HPDE6-E6E7 (cell line): ENCODE measurements around the gene TIMM44.
"Not testable (repeated sequence)": the region's sequence is repeated elsewhere in the genome, so short reads cannot be mapped to it uniquely, and the experiment has no call there.

Experiments used
- DNase-seq: peaks from one replicate; pipeline ENCODE4 v3.0.0; 2011; ENCODE audit warnings: missing footprints; ENCODE audit errors: extremely low spot score

Gene TIMM44

DNA sequence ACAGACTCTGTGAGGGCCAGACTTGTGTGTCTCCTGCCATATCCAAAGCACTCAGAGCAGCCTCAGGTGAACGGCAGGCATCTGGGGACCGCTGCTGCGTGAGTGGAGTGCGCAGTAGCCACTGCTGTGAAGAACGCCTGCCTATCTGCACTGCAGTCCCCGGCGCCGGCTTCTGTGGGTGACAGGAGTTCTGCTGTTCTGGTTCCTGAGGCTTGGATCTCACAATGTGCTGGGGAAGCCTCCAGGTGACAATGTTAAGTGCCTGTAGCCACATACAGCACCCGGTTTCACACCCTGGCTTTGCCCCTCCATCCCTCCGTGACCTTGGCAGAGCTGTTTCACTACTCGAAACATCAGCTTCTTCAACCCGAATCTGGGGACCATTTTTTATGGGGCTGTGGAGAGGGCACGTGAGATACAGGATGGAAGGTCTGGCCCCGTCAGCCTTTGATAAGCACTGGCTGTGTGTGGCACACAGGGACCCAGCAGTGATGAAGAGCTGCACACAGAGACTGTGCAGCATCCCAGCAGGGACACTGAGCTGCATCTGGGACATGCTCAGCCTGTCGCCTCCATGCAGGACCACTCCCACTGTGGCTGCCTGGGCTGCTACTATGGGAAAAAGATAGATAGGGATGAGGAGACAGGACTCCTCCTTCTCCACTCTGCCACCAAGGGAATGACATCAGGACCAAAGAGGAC lies 33.7 kb upstream of the TIMM44 start:
- DNase-seq: no peak

DNA sequence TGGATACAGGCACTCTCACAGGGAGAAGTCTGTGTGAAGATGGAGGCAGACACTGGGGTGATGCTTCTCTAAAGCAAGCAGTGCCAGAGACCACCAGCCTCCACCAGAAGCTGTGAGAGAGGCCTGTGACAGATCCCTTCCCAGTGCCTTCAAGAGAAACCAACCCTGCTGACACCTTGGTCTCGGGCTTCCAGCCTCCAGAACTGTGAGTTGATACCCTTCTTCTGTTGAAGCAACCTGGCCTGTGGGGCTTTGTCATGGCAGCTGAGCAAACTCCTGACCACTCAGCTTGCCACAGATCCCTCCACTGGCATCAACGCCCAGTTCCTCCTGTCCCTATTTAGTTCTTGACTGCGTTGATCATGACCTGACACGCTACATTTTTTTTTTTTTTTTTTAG lies 33.0 kb upstream of the TIMM44 start:
- no peak for DNase-seq

DNA sequence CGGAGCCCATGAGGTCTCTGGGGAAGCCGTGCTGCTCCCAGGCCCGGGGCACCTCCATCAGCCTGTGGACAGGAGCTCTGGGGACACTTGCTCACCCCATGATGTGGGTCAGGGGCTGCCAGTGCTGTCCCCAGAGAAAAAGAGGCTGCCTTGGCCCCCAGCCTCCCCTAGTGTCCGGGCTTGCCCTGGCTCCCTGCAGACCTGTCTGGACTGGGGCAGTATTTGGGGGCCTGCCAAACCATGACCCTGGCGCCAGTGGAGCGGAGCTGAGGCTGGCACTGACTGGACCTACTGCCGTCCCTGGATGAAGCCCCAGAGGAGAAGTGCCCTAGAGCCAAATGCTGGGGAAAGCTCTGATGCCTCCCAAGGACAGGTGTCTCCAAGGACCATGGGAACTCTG lies 31.6 kb upstream of the TIMM44 start:
- no peak for DNase-seq

DNA sequence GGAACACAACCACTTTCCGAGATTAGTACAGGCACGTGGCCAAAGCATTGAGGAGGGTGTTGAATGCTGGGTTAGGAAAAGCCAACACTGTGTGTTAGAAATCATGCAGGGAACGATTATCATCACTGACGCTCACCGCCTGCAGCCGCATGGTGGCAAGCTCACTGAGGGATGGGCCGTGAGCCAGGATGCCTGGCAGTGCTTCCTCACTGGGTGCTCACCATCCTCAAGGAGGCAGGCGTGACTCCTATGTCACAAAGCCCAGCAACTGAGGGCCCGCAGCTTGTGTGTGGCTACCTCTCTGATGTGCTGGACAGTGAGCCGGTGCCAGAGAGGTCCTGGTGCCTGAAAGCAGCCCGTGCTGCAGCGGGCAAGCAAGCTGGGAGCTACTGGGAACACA lies 30.4 kb upstream of the TIMM44 start:
- no peak for DNase-seq

DNA sequence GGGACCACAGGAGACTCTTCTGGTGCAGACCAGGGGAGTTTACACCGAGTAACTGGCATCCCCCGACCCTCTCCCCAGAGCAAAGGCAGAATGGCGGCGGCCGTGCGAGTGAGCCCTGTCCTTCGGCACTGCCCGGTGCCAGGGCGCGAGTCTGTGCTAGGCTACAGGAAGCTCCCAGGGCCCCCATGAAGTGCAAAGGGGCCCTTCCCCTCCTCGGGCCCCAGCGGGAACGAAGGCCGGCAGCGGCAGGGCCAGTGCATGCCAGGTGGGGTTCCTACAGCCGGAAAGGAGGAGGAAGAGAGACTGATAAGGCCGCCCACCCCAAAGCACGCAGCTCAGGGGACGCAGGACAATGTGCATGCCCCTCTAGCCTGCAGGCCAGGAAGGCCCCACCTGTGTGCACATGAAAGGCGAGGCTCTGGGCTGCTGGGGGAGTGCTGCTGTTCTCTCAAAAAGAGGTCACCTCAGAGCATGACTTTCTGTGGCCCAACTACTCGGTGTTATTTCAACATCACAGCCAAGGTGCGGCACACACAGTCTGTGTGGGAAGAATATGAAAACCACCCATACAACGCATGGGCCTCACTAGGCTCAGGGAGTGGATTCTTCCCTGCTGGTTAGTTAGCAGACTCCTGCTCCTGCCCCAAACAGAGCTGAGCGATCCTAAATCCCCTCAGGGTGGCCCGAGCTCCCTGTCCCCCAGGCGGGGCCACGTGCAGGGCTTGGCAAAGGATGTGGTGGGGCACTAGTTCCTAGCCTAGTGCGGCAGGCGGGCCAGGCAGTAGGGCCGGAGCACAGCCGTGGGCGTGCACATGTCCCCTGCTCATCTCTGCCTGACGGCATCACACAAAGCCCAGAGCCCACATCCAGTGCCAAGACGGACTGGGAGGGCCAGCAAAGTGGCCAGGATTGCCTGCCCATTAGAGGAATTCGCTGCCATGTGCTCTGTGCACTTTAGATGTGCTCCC lies 28.4 kb upstream of the TIMM44 start:
- no peak for DNase-seq

DNA sequence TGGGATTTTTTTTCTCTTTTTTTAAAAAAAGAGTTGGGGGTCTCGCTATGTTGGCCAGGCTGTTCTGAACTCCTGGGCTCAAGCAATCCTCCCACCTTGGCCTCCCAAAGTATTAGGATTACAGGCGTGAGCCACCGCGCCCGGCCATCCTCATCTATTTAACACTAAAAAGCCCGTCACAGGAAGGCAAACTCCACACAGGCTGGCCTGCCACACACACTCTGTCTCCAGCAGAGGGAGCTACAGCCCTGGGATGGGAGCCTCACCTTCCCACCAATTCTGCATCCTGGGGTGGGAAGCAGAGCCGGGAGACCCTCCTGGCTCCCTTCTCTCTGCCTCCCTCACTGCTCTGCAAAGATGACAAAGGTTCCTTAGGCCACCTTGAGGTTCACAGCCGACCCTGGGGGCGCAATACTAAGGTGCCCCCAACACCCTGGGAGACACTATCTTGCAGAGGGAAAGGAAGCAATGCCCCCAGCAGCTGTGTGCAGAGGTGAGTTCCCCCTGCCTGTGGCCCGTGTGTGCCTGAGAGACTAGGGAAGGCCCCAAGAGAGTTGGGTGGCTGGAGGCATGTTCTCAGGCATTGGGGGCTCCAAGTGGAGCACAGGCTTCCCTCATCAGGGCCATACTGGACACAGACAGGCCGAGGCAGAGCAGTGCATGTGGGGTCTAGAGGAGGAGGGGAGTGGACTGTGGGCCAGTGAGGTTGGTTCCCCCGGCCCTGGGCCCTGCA lies 27.4 kb upstream of the TIMM44 start:
- no peak for DNase-seq

DNA sequence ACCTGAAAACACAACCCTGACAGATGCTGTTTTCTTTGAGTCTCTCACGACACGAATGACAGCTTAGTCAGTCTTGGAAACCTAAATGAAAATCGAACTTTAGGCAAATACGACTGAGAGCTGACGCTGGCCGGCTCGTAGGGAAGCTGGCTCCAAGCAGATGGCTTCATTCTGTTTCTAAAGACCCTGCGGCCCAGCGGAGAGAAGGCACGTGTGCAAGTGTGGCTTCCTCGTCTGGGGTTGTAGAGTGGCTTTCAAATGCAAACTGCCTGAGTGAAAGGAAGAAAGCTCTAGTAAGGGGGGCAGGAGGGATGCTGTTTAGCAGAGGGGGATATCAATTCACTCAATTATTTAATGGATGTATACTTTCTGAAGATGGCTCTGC lies 26.1 kb upstream of the TIMM44 start:
- no peak for DNase-seq

DNA sequence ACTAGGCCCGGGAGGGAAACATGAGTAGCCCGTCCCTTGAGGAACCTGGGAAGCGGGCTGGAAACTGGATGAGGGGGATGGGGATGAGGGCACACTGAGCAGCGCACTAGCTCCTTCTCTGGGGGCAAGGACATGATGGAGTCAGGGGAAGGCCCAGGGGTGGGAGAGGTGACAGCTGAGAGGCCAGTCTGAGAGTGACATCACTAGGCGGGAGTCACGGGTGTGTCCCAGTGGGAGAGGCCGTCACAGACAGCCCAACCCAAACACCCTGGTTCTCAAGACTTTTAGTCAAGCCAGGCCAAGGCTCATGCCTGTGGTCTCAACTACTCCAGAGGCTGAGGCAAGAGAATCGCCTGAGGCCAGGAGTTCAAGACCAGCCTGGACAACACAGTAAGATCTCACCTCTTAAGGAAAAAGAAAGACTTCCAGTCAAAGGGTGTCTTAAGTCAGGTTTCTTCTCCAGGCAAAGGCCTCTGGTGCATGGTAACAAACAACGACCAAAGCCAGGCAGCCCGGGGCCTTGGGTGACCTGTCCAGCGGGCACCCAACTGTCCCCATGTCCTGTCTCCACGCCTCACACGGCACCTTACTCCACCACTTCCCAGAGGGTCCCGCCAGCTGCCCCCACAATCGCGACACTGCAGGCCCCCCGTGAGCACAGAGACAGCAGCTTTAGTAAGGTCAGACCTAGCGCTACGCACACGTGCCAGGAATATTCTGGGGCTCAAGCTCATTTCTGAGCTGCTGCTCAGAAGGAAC lies 25.5 kb upstream of the TIMM44 start:
- no peak for DNase-seq

DNA sequence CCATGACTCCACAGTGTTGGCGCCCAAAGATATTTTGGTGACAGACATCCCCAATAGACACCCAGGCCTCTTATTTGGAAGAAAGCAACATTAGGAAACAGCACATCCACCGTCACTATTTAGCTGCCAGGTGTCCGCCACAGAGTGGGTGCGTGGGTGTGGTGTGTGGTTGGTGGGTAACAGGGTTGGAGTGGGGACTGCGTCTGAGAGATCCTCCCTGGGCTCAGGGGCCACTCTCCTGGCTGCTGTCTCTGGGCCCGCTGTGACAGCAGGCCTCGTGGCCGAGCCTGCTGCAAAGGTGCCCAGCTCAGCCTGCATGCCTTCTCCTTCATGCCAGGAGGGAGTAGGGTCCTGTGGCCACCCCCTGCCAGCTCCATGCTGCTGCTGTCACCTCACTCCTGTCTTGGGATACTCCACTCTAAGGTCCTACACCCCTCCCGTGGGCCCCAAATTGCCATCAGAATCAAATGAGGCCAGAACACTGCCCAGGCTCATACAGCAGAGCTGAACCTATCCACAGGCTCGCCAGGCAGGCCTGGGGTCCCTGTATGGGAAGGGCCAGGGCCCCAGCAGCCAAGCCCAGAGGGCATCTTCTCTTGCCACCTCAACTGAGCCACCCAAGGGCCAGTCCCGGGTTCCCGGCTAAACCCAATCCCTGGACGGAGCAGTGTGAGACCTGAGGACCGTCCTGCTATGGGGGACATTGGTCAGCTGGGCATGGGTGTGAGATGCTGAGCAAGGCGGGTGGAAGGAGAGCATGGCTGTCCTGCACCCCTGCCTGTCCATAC lies 24.7 kb upstream of the TIMM44 start:
- DNase-seq: no peak

DNA sequence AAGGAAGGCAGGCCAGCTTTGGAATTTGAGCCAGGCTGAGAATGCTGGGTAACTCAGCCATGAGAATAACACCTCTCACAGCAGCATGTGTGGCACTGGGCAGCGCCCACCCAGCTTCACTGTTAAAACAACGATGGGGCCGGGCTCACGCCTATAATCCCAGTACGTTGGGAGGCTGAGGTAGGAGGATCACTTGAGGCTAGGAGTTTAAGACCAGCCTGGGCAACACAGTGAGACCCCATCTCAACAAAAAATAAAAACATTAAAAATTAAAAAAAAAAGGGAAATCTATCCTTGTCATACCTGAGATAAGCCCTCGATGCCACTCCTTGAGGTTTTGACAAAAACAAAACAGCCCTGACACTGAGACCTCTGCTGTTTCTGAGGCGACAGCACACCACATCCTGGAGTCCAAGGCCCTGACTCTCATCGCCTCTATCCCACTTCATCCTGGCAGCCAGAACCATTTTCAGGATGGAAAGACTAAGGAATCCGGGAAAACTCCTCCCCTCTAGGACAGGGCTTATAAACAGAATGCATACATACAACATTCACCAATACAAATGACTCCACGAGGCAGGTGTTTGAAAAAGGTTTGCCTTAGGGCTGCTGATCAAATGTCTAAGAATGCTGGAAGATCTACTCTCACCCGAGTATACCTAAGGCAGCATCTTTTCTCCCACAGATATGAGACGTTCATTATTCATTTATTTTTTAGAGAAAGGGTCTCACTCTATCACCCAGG lies 22.6 kb upstream of the TIMM44 start:
- no peak for DNase-seq

DNA sequence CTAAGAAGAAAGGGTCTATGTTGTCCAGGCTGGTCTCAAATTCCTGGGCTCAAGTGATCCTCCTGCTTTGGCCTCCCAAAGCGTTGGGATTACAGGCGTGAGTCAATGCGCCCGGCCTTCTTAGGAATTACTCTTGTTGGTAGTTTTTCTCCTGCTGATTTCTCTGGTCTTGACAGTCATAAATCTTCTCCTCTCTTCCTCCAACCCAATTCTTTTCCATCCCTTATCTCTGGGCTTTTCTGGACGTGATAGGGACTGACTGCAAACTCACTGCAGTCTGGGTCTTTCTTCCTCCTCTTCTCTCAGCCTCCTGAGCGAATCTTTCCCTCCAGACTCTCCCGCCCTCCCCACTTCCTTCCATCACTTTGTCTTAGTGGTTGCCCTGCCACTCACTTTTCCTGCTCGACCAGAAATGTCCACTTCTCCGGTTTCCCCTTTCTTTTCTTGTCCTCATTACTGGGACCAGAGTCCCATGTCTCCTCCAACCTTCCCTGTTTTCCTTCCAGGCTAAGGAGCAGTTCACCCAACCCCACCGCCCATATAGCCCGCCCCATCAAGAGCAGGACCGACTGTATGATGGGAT lies 21.9 kb upstream of the TIMM44 start:
- no peak for DNase-seq

DNA sequence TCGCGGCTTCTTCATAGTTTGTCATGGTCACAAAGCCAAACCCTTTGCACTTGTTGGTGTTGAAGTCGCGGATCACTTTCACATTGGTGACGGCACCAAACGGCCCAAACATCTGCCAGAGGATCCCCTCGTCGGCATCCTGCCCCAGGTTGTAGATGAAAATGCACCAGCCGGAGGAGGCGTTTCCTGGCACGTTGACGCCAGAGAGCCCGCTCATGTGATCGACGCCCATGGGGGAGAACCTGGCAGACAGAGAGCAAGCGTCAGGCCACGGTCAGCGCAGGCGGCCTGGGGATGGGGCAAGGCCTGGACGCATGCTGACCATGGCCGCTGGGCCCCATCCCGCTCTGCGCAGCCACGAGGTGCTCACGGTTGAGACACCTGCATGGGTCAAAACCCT lies 20.1 kb upstream of the TIMM44 start:
- no peak for DNase-seq

DNA sequence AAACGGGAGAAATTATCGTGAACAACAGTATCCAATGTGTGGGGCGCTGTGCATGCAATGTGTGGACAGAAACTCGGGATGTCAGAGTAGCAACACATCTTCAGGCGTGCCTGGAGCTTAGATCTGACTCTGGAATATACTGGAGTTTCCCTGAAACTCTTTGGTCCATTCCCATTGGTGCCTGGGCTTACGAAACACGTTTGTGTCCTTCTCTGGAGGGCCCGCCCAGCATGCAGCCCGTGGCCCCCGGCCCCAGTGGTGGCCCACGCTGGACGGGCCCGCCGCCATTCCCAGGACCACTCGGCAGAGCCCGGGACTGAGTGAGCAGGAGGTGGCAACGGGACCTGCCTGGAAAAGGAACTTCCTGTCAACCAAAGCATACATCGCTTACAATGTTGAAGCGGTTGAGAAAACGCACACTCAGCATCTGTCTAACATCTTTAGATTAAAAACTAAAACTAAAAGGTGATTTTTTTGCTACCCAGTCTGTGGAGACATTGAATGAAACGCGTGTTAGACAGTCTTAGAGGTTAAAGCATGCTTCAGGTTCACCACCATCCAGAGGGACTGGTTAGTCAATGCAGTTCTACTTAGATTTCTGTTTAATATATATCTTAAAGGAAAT lies 19.3 kb upstream of the TIMM44 start:
- no peak for DNase-seq

DNA sequence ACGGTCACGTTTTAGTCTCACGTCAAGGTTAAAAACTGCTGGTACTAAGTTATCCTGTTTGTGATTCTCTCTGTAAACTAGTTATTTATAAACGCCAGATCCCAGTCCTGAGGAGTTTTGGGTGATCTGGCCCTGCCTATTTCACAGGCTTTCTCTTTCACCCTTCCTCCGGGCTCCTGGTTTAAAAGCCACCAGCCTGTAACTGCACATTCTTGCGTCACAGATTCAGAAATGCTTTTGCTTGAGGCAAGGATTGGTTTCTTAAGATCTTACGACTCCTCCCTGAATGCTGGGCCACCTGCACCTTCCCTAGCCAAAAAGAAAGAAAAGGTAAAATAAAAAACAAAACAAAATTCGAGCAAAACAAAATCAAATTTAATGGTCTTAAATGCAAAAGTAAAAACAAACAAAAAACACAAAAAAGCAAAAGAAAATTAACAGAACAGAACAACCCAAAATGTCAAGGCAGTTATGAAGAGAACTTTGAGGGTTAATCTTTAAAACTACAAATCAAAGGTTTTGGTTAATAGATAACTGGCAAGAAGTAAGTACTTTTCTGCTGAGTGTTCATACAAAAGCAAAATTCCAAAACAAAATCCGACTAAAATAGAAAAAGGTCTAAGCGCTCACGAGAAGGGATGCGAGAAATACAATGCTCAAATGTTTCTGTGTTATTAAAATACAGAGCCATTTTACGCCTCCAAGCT lies 18.6 kb upstream of the TIMM44 start:
- DNase-seq: no peak

DNA sequence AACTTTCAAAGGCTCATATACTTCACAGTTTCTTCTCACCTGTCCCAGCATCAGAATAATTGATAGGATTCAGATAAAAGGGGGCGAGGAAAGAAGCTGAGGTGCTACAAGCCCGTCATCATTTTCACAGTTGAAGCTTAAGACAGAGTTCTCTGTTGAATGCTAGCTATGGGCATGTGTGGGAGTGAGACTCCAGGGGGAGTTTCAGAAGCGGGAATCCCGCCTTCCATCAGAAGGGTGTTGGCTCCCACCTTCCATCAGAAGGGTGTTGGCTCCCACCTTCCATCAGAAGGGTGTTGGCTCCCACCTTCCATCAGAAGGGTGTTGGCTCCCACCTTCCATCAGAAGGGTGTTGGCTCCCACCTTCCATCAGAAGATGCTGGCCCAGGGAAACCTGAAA lies 17.6 kb upstream of the TIMM44 start:
- not testable (repeated sequence) for DNase-seq

DNA sequence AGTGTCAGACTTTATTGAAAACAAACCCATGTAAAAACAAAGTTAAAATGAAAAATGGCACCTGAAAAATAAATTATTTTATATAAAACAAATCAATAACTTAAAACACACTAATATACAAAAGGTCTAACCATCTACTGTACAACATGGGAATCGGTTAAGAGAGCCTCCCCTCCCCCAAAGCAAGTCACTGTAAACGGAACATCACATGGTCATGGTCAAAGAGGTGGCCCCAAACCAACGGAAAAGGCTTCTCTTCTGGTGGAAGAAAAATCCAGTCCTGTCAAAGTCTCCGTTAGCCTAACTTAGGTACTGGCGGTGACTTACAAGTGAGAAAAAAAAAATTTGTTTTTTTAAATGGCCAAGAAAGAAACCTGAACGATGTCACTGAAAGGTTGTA lies 15.7 kb upstream of the TIMM44 start:
- no peak for DNase-seq

DNA sequence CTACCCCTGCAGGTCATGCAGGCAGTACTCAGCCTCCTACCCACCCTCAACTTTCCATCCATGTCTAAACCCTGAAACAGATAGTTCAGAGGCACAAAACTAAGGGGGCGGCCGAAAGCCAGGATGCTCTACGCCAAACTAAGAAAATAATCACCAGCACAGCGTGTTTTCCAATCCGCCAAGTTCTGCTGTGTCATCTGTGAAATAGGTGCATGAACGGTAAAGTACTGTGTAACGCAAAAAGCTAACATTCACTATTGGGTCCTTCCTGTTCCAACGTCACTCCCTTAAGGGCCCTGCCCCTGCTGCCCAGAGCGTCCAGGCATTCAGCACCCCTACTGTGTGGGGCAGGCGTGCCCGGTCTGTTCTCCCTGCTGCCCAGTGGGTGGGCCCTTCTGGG lies 12.2 kb upstream of the TIMM44 start:
- DNase-seq: no peak

DNA sequence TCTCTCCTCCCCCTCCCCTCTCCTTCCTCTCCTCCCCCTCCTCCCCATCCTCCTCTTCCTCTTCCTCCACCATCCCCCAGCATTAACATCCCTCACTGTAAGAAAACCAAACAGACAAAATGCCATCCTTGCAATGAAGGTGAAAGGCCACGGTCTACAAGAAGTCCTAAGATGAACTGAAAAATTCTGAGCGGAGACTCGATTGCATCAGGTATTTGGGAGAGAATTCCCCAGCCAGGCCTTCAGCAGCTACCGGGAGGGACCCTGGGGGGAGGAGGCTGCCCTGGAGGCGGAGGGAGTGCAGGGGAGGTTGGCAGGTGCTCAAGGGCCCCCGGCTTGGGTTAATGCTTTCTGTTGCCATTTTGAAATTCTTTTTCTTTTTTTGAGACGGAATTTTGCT lies 10.1 kb upstream of the TIMM44 start:
- DNase-seq: no peak

DNA sequence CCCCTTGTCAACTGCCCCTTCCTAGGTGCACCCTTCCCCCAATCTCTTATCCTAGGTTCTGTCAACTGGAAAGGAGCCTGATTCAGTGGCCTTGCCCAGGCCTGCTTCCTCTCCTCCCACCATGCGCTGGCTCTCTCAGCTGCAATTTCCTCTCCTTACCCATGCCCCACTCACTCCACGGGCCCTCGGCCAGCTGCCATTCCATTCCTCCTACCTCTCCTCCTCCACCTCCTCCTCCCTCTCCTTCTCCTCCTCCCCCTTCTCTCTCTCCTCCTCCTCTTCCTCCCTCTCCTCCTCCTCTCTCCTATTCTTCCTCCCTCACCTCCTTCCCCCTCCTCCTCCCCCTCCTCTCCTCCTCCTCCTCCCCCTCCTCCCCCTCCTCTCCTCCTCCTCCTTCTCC lies 9.6 kb upstream of the TIMM44 start:
- peak; percentile 33 for DNase-seq
